ENCODE results near the gene VKORC1L1. TPM values are rescaled to one million over a fixed set of nuclear protein-coding genes. Genes with fewer than 3 reads are reported as not detected.
A peak's percentile ranks its signal among the peaks of the same experiment; 100 is the strongest.

Gene VKORC1L1
- total and polyA plus RNA-seq, 9 of the 15 experiments (the other 6 are each of a cell fraction or from before 2014, with no cell fraction given): 6.8 to 36.5 (median 19.3) TPM

- TF ChIP-seq USF2 (CRISPR knock-in tag; IDR thresholded peaks at IDR 0.05) (no peak), PTBP1 (IDR thresholded peaks at IDR 0.05; ENCODE audit: low read depth, low read length) (no peak), HMGN3 (IDR thresholded peaks at IDR 0.05; ENCODE audit: borderline replicate concordance, extremely low read depth, insufficient read length, low read depth, low read length) (no peak), TCF7 (IDR thresholded peaks at IDR 0.05; ENCODE audit: borderline replicate concordance) (no peak), HIVEP1 (CRISPR knock-in tag; IDR thresholded peaks at IDR 0.05) (no peak), ZNF561 (CRISPR knock-in tag; conservative IDR thresholded peaks at IDR 0.05) (no peak), SOX6 (IDR thresholded peaks at IDR 0.05) (no peak), RBM39 (optimal IDR thresholded peaks at IDR 0.05; ENCODE audit: low read depth, low read length) (no peak), MED1 (CRISPR knock-in tag; IDR thresholded peaks at IDR 0.05; ENCODE audit: borderline replicate concordance) (no peak), SMARCA4 (IDR thresholded peaks at IDR 0.05) (peak; percentile 60; the same call in 1 of the 2 replicates), NCOA2 (IDR thresholded peaks at IDR 0.05; ENCODE audit: partially characterized antibody in 2 of 2) (no peak), HES1 (IDR thresholded peaks at IDR 0.05; ENCODE audit: low read depth) (no peak), SFPQ (IDR thresholded peaks at IDR 0.05; ENCODE audit: low read depth, low read length) (no peak), ZEB2 (IDR thresholded peaks at IDR 0.05) (0 out of 2 replicates have a peak, but pooled peaks have one; percentile 16), NR0B1 (IDR thresholded peaks at IDR 0.05; ENCODE audit: partially characterized antibody) (no peak), MNT (conservative IDR thresholded peaks at IDR 0.05) (peak; percentile 18 to 28; a peak in 1 of 4 replicates), EP400 (IDR thresholded peaks at IDR 0.05) (no peak), ZNF41 (CRISPR knock-in tag; conservative IDR thresholded peaks at IDR 0.05) (no peak), POLR2G (IDR thresholded peaks at IDR 0.05; ENCODE audit: low read depth, low read length) (peak; percentile 8), SUPT5H (IDR thresholded peaks at IDR 0.05) (peak; percentile 69), MCM7 (IDR thresholded peaks at IDR 0.05) (no peak), CREBBP (IDR thresholded peaks at IDR 0.05; ENCODE audit: low read depth, low read length) (no peak), TAF1 (IDR thresholded peaks at IDR 0.05; ENCODE audit: control insufficient read depth, extremely low read depth, insufficient read depth, low read length, severe bottlenecking) (peak; percentile 83)
Measured at GRCh38 chr7:65980478-65981250, 107.8 kb downstream of the VKORC1L1 start (continued).
